Measurements from ENCODE around the gene TMED4. TPM values are rescaled to one million over a fixed set of nuclear protein-coding genes. Genes with fewer than 3 reads are reported as not detected.
A peak's percentile ranks its signal among the peaks of the same experiment; 100 is the strongest.

Gene TMED4
- total RNA-seq, 1 experiment from 2014 or later: 79.5 TPM

DNA sequence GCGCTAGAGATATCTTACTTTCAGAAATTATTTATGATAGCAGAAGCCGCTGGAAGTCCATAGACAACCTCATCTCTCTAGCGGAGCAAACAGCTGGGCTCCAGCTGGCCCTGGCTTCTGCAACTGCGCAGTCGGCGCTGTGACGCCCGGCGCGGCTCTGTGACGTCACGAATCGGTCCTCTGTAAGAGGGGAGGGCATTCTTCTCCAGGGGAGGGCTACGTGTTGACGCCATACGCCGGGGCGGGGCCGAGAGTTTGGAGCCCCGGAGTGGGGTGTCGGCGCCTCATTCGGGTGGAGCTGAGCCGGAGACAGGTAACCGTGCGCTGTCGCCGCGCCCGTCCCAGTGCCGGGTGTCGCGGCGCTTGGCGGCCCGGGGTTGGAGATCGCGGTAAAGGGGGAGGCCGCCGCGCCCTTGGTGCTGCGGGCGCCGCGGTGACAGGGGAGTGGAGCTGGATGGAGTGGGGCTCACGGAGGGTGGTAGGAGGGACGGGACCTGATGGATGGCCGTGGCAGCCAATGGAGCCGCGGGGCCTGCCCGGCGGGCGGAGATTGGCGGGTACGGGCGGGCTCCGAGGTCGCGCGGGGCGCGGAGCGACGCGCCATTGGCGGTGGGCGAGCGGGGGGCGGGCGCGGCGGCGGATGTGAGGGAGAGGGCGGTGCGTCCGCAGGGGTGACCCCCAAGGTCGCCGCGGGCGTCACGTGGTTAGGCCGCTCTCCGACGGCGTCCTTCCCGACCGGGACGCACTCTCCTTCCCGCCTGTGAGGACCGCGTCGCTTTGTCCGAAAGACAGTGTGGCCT lies 24.5 kb upstream of the TMED4 start, which contains the start of gene OGDH:
Gene OGDH (plus strand): TSS at position 287 of the 800 bp plus-strand sequence. CDS start 17,717 bp downstream, outside the sequence.
- ChIA-PET POLR2A (ENCODE audit: low non-redundant PET) (interaction anchor here (0.5 to 0.7 kb wide), 3 partner anchors 10 to 390 kb away, joined by 3 to 7 read pairs (median 3); partner anchors contain the start of gene H2AZ2), CTCF (interaction anchor here (0.6 kb wide), 1 partner anchor 393 kb away, joined by 6 read pairs; no protein-coding TSS in a partner anchor)
- intact Hi-C loops (cut with micrococcal nuclease; ENCODE audit: unreplicated experiment): loop anchor here (1.0 to 5.0 kb wide), 3 partner anchors 24 to 191 kb away; partner anchors contain the start of genes PPIA, TMED4 and ZMIZ2
- Histone ChIP-seq H3K36me3 (ENCODE audit: insufficient read depth, low read length, poor library complexity, severe bottlenecking) (no peaks in the 10 kb centered on the region), H3K9me3 (ENCODE audit: low read depth, low read length, poor library complexity, severe bottlenecking) (no peaks in the 10 kb centered on the region), H3K4me3 (ENCODE audit: low read depth, low read length, poor library complexity, severe bottlenecking) (peak within 1 kb of the TSS; percentile 59), H3K27ac (ENCODE audit: low read depth, low read length, poor library complexity, severe bottlenecking) (peak within 1 kb of the TSS; percentile 86), H3K4me1 (ENCODE audit: insufficient read depth, low read length, poor library complexity, severe bottlenecking) (peaks cover 6% of the 10 kb centered on the region), H3K27me3 (replicated peaks; ENCODE audit: insufficient read depth, low read depth, low read length, poor library complexity) (no peaks in the 10 kb centered on the region)
- peak; percentile 99 for DNase-seq (ENCODE audit: low spot score)
- no TSS peak for BruUV-seq (replicated peaks)
- no peak for TF ChIP-seq EZH2 (IDR thresholded peaks at IDR 0.05; ENCODE audit: borderline replicate concordance, low read depth, low read length, poor library complexity, severe bottlenecking)
- no peak for TF ChIP-seq CTCF (conservative IDR thresholded peaks at IDR 0.05; ENCODE audit: low read depth, low read length)

DNA sequence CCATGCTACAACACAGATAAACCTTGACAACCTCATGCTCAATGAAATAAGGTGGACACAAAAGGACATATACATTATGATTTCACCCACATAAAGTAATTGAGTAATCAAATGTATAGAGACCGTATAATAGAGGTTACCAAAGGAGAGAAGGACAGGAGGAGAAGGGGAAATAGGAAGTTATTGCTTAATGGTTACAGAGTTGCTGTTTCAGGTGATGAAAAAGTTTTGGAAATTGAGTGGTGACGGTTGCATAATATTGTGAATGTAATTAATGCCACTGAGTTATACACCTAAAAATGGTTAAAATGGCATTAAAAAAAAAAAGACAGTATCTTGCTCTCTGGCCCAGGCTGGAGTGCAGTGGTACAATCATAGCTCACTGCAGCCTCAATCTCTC lies 22.9 kb upstream of the TMED4 start:
- H3K9me3 ChIP-seq (ENCODE audit: low read depth, low read length, poor library complexity, severe bottlenecking): no peaks in the 10 kb centered on the region
- H3K36me3 ChIP-seq (ENCODE audit: insufficient read depth, low read length, poor library complexity, severe bottlenecking): no peaks in the 10 kb centered on the region
- no peak overlapping the region for H3K4me3 ChIP-seq (ENCODE audit: low read depth, low read length, poor library complexity, severe bottlenecking)
- no peaks in the 10 kb centered on the region for H3K27me3 ChIP-seq (replicated peaks; ENCODE audit: insufficient read depth, low read depth, low read length, poor library complexity)
- peaks cover 6% of the 10 kb centered on the region for H3K4me1 ChIP-seq (ENCODE audit: insufficient read depth, low read length, poor library complexity, severe bottlenecking)
- CTCF ChIA-PET: no interaction called here
- no peak for DNase-seq (ENCODE audit: low spot score)
- intact Hi-C loops (cut with micrococcal nuclease; ENCODE audit: unreplicated experiment): loop anchor here (5.0 kb wide), 1 partner anchor 192 kb away; the partner anchor contains the start of gene PPIA
- TF ChIP-seq EZH2 (IDR thresholded peaks at IDR 0.05; ENCODE audit: borderline replicate concordance, low read depth, low read length, poor library complexity, severe bottlenecking): no peak
- POLR2A ChIA-PET (ENCODE audit: low non-redundant PET): no interaction called here
- H3K27ac ChIP-seq (ENCODE audit: low read depth, low read length, poor library complexity, severe bottlenecking): no peak overlapping the region
- no TSS peak for BruUV-seq (replicated peaks)

DNA sequence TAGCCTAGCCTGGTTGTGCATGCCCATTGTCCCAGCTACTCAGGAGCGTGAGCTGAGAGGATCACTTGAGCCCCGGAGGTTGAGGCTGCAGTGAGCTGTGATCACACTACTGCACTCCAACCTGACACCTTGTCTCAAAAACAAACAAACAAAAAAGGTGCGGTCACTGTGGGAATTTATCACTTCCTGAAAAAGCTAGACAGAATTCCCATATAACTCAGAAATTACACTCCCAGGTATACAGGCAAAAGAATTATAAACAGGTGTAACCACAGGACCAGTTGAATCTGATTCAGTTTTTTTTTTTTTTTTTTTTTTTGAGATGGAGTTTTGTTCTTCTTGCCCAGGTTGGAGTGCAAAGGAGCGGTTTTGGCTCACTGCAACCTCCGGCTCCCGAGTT lies 21.2 kb upstream of the TMED4 start:
- BruUV-seq (replicated peaks): no TSS peak
- H3K9me3 ChIP-seq (ENCODE audit: low read depth, low read length, poor library complexity, severe bottlenecking): no peaks in the 10 kb centered on the region
- peaks cover 5% of the 10 kb centered on the region for H3K27me3 ChIP-seq (replicated peaks; ENCODE audit: insufficient read depth, low read depth, low read length, poor library complexity)
- intact Hi-C loops (cut with micrococcal nuclease; ENCODE audit: unreplicated experiment): no loop called here
- no peak overlapping the region for H3K4me3 ChIP-seq (ENCODE audit: low read depth, low read length, poor library complexity, severe bottlenecking)
- TF ChIP-seq CTCF (conservative IDR thresholded peaks at IDR 0.05; ENCODE audit: low read depth, low read length) (no peak), EZH2 (IDR thresholded peaks at IDR 0.05; ENCODE audit: borderline replicate concordance, low read depth, low read length, poor library complexity, severe bottlenecking) (no peak)
- no peak overlapping the region for H3K27ac ChIP-seq (ENCODE audit: low read depth, low read length, poor library complexity, severe bottlenecking)
- CTCF ChIA-PET: no interaction called here
- peaks cover 6% of the 10 kb centered on the region for H3K4me1 ChIP-seq (ENCODE audit: insufficient read depth, low read length, poor library complexity, severe bottlenecking)
- POLR2A ChIA-PET (ENCODE audit: low non-redundant PET): no interaction called here
- H3K36me3 ChIP-seq (ENCODE audit: insufficient read depth, low read length, poor library complexity, severe bottlenecking): no peaks in the 10 kb centered on the region
- DNase-seq (ENCODE audit: low spot score): no peak
